Cerebellar nuclear complex (tissue), 1 donor: Measurements from ENCODE around the gene CACNG8.

Experiments
- DNase-seq, 2 experiments: peaks; one replicate each; lab custom pipeline; 2025; lab: John Stamatoyannopoulos, UW

CACNG8 gene

GRCh38 chr19:53992815-53993214 is 30.1 kb downstream of the CACNG8 start:
- DNase-seq, result no peak

GRCh38 chr19:53993448-53993847 is 30.7 kb downstream of the CACNG8 start:
- DNase-seq, result no peak

GRCh38 chr19:53994811-53995210 is 32.1 kb downstream of the CACNG8 start:
- no peak for DNase-seq

- no peak for DNase-seq
Observed at GRCh38 chr19:53998223-53998622, 35.5 kb downstream of the CACNG8 start.

- no peak for DNase-seq
Observed at GRCh38 chr19:53999694-54000093, 37.0 kb downstream of the CACNG8 start.

- no peak for DNase-seq
Observed at GRCh38 chr19:54001496-54001895, 38.8 kb downstream of the CACNG8 start.

- no peak for DNase-seq
Observed at GRCh38 chr19:54002495-54003315, 40.0 kb downstream of the CACNG8 start.

- no peak for DNase-seq
Observed at GRCh38 chr19:54009440-54009839, 46.7 kb downstream of the CACNG8 start.

GRCh38 chr19:54010474-54010873 is 47.7 kb downstream of the CACNG8 start:
- no peak for DNase-seq

GRCh38 chr19:54011507-54012211 is 48.9 kb downstream of the CACNG8 start:
- DNase-seq, result no peak

GRCh38 chr19:54013866-54014265 is 51.1 kb downstream of the CACNG8 start:
- no peak for DNase-seq

- no peak for DNase-seq
Observed at GRCh38 chr19:54014920-54015560, 52.3 kb downstream of the CACNG8 start.

GRCh38 chr19:54017261-54017660 is 54.5 kb downstream of the CACNG8 start:
- no peak for DNase-seq

GRCh38 chr19:54021363-54021762 is 58.6 kb downstream of the CACNG8 start:
- DNase-seq, result no peak

- no peak for DNase-seq
Observed at GRCh38 chr19:54021932-54022331, 59.2 kb downstream of the CACNG8 start.

- DNase-seq, result no peak
Observed at GRCh38 chr19:54023191-54023590, 60.5 kb downstream of the CACNG8 start.

- no peak for DNase-seq
Observed at GRCh38 chr19:54024660-54025059, 61.9 kb downstream of the CACNG8 start.

GRCh38 chr19:54026656-54027055 is 63.9 kb downstream of the CACNG8 start:
- DNase-seq, result no peak

GRCh38 chr19:54029301-54029700 is 66.6 kb downstream of the CACNG8 start:
- no peak for DNase-seq

GRCh38 chr19:54029930-54030490 is 67.3 kb downstream of the CACNG8 start:
- DNase-seq, result no peak

- DNase-seq, result no peak
Observed at GRCh38 chr19:54030895-54031586, 68.3 kb downstream of the CACNG8 start.
